ENCODE data around the gene NTRK3. TPM values are rescaled to one million over a fixed set of nuclear protein-coding genes. Genes with fewer than 3 reads are reported as not detected.

The NTRK3 gene
- total and polyA plus RNA-seq, 2 donors (not counting 3 experiments of a cell fraction or from before 2014, with no cell fraction given) = not detected

GRCh38 chr15:88006146-88006545, 250.4 kb downstream of the NTRK3 start:
- Histone ChIP-seq H3K9me1 (replicated peaks; ENCODE audit: control insufficient read depth, extremely low read depth, insufficient read depth, low read length) (no peaks in the 10 kb centered on the region), H3K79me2 (ENCODE audit: control insufficient read depth, insufficient read depth, low read length) (no peaks in the 10 kb centered on the region), H3K36me3 (ENCODE audit: control insufficient read depth in 2 of 2, extremely low read depth in 1 of 2, insufficient read depth in 2 of 2, low read length in 2 of 2) (no peaks in the 10 kb centered on the region), H4K20me1 (replicated peaks; ENCODE audit: control insufficient read depth, extremely low read depth, insufficient read depth, low read length) (no peaks in the 10 kb centered on the region), H3K4me3 (replicated peaks in 1 of 3; ENCODE audit: insufficient read depth in 1 of 3, low read depth in 1 of 3, low read length in 3 of 3) (no peak overlapping the region), H3K27ac (ENCODE audit: insufficient read depth, low read depth, low read length) (no peak overlapping the region), H3K9ac (replicated peaks; ENCODE audit: extremely low read depth, insufficient read depth, low read length) (no peak overlapping the region), H3K27me3 (ENCODE audit: control insufficient read depth in 2 of 2, insufficient read depth in 2 of 2, low read length in 2 of 2) (no peaks in the 10 kb centered on the region), H3K4me2 (ENCODE audit: insufficient read depth, low read length) (no peak overlapping the region), H2AFZ (ENCODE audit: low read depth, low read length) (no peak overlapping the region), H3K4me1 (ENCODE audit: control insufficient read depth, extremely low read depth, insufficient read depth, low read length) (no peaks in the 10 kb centered on the region), H3K9me3 (replicated peaks; ENCODE audit: control insufficient read depth, insufficient read depth, low read length) (peaks cover 9% of the 10 kb centered on the region)
- FAIRE-seq (no peak), DNase-seq (ENCODE audit: low read depth, low spot score) (no peak)
- CTCF ChIA-PET = no interaction called here
- intact Hi-C loops (cut with micrococcal nuclease) = no loop called here
- dilution Hi-C loops (cut with MboI; ENCODE audit: extremely low pct_ligation_motif_present, low sequenced_read_pairs) = no loop called here
- POLR2A ChIA-PET = no interaction called here
- TF ChIP-seq CTCF (IDR thresholded peaks at IDR 0.05; ENCODE audit: extremely low read depth in 1 of 2, insufficient read depth in 1 of 2, low read depth in 1 of 2, low read length in 2 of 2) = no peak
- no peak for TF ChIP-seq POLR2A (IDR thresholded peaks at IDR 0.05; ENCODE audit: low read depth, low read length)
- TF ChIP-seq GATA2 (IDR thresholded peaks at IDR 0.05; ENCODE audit: insufficient read depth, insufficient read length, low read depth, low read length) = no peak
- no peak for TF ChIP-seq POLR2AphosphoS5 (IDR thresholded peaks at IDR 0.05; ENCODE audit: insufficient read depth, low read depth, low read length)
- no peak for TF ChIP-seq JUN (IDR thresholded peaks at IDR 0.05; ENCODE audit: borderline replicate concordance, insufficient read depth, insufficient read length, low read depth)
- no peak for TF ChIP-seq MAX (IDR thresholded peaks at IDR 0.05; ENCODE audit: insufficient read depth, insufficient read length)
- no peak for TF ChIP-seq FOS (IDR thresholded peaks at IDR 0.05; ENCODE audit: borderline replicate concordance, insufficient read depth, low read length)
- TF ChIP-seq MYC (IDR thresholded peaks at IDR 0.05; ENCODE audit: low read depth, low read length) = no peak
- no peak for TF ChIP-seq EZH2 (IDR thresholded peaks at IDR 0.05; ENCODE audit: borderline replicate concordance, low read depth, low read length, severe bottlenecking)
- no TSS peak for BruUV-seq (replicated peaks)

All from endothelial cell of umbilical vein (primary cell).